22Rv1 (cell line): ENCODE data around the gene PKD2.

Experiments
- H3K27ac ChIP-seq: fragments of 450-650 bp; 2 replicates; pipeline ENCODE4 v1.5.1; 2017
- ZFX ChIP-seq: fragments of 450-650 bp; IDR thresholded peaks from 2 replicates; pipeline ENCODE4 v1.6.1; 2017; ENCODE audit warnings: antibody characterized with exemption, borderline replicate concordance
- TF ChIP-seq, protein P1 (sequence below): fragments of 450-650 bp; IDR thresholded peaks from 2 replicates; pipeline ENCODE4 v1.5.1; 2017; ENCODE audit warnings: mild to moderate bottlenecking

The PKD2 gene

GRCh38 chr4:87981486-87981885 lies 25.9 kb upstream of the PKD2 start:
- TF ChIP-seq, protein P1, sequence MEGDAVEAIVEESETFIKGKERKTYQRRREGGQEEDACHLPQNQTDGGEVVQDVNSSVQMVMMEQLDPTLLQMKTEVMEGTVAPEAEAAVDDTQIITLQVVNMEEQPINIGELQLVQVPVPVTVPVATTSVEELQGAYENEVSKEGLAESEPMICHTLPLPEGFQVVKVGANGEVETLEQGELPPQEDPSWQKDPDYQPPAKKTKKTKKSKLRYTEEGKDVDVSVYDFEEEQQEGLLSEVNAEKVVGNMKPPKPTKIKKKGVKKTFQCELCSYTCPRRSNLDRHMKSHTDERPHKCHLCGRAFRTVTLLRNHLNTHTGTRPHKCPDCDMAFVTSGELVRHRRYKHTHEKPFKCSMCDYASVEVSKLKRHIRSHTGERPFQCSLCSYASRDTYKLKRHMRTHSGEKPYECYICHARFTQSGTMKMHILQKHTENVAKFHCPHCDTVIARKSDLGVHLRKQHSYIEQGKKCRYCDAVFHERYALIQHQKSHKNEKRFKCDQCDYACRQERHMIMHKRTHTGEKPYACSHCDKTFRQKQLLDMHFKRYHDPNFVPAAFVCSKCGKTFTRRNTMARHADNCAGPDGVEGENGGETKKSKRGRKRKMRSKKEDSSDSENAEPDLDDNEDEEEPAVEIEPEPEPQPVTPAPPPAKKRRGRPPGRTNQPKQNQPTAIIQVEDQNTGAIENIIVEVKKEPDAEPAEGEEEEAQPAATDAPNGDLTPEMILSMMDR = no peak
- no peak for TF ChIP-seq ZFX

GRCh38 chr4:87982036-87982435 lies 25.4 kb upstream of the PKD2 start:
- TF ChIP-seq ZFX = no peak
- TF ChIP-seq, protein P1 = no peak

More at GRCh38 chr4:87981486-87981885, 25.9 kb upstream of the PKD2 start:
- no peak overlapping the region for H3K27ac ChIP-seq

DNA sequence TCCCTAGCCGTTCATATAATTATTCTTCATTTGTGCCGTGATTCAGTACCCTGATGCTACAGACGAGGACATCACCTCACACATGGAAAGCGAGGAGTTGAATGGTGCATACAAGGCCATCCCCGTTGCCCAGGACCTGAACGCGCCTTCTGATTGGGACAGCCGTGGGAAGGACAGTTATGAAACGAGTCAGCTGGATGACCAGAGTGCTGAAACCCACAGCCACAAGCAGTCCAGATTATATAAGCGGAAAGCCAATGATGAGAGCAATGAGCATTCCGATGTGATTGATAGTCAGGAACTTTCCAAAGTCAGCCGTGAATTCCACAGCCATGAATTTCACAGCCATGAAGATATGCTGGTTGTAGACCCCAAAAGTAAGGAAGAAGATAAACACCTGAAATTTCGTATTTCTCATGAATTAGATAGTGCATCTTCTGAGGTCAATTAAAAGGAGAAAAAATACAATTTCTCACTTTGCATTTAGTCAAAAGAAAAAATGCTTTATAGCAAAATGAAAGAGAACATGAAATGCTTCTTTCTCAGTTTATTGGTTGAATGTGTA lies 24.9 kb upstream of the PKD2 start:
- H3K27ac ChIP-seq = no peak overlapping the region
- TF ChIP-seq, protein P1 = no peak
- TF ChIP-seq ZFX = no peak

More at GRCh38 chr4:87982036-87982435, 25.4 kb upstream of the PKD2 start:
- H3K27ac ChIP-seq = no peak overlapping the region

GRCh38 chr4:87983996-87984395 lies 23.4 kb upstream of the PKD2 start:
- no peak overlapping the region for H3K27ac ChIP-seq
- no peak for TF ChIP-seq ZFX
- TF ChIP-seq, protein P1 = no peak

- H3K27ac ChIP-seq = no peak overlapping the region
Observed at GRCh38 chr4:87985097-87985886, 22.1 kb upstream of the PKD2 start.

GRCh38 chr4:87985887-87986200 lies 21.6 kb upstream of the PKD2 start:
- TF ChIP-seq ZFX = no peak
- TF ChIP-seq, protein P1 = peak; percentile 58
- H3K27ac ChIP-seq = no peak overlapping the region

More at GRCh38 chr4:87985097-87985886, 22.1 kb upstream of the PKD2 start:
- TF ChIP-seq ZFX = no peak
- TF ChIP-seq, protein P1 = peak; percentile 92

DNA sequence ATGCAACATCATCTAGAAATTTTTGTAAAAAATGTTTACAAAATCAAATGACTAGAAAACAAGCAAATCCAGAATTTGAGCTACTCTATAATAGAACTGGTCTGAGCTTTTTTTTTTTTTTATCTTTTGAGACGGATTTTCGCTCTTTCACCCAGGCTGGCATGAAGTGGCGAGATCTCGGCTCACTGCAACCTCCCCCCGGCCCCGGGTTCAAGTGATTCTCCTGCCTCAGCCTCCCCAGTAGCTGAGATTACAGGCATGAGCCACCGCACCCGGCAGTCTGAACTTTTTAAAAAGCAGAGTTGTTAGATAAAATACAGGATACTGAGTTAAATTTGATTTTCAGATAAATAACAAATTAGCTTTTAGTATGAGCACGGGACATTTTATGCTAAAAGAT lies 20.9 kb upstream of the PKD2 start:
- H3K27ac ChIP-seq = no peak overlapping the region
- TF ChIP-seq, protein P1 = no peak
- TF ChIP-seq ZFX = no peak
